ENCODE results near the gene AURKA. TPM values are rescaled to one million over a fixed set of nuclear protein-coding genes. Genes with fewer than 3 reads are reported as not detected.
A peak's percentile ranks its signal among the peaks of the same experiment; 100 is the strongest.
"Not testable (repeated sequence)": the region's sequence is repeated elsewhere in the genome, so short reads cannot be mapped to it uniquely, and the experiment has no call there.

The AURKA gene
- total and polyA plus RNA-seq, 5 experiments from 2014 or later: 0.19 to 1.3 (median 0.50) TPM

- no peak for ATAC-seq
- H3K27ac Mint-ChIP-seq: no peak overlapping the region
- H3K9me3 Mint-ChIP-seq: no peaks in the 10 kb centered on the region
- no peak for DNase-seq
- H3K4me3 Mint-ChIP-seq: no peak overlapping the region
- H3K4me1 Mint-ChIP-seq: peaks cover 0 to 5% (median 1%) of the 10 kb centered on the region in 4 donors
- no peaks in the 10 kb centered on the region for H3K36me3 Mint-ChIP-seq
- H3K27me3 Mint-ChIP-seq: peaks cover 0 to 23% (median 9%) of the 10 kb centered on the region in 5 donors
- POLR2A ChIA-PET: no interaction called here
Measured at GRCh38 chr20:56352345-56353055, 39.5 kb downstream of the AURKA start.

DNA sequence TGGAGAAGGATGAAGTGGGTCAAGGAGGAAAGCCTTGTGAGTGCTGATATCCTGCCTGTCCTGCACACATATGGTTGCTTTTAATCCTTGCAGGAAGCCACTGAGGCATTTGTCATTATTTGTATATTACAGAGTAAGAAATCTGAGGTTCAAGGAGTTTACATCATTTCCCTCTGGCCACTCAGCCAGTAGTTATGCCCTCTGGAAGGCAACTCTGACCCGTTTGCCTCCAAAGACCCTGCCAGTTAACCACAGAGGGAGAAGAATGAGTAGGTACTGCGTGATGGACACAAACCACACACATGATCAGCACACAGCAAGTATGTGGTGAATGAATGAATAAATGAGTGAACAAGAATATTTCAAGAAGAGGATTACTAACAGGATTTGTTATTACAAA lies 41.2 kb downstream of the AURKA start:
- Mint-ChIP-seq H3K4me1 (peaks cover 0 to 5% (median 1%) of the 10 kb centered on the region in 4 donors), H3K36me3 (no peaks in the 10 kb centered on the region), H3K9me3 (peaks cover 0 to 1% (median 0%) of the 10 kb centered on the region in 9 donors), H3K27ac (no peak overlapping the region), H3K4me3 (no peak overlapping the region), H3K27me3 (peaks cover 6 to 31% (median 14%) of the 10 kb centered on the region in 5 donors)
- ATAC-seq (no peak), DNase-seq (no peak)
- POLR2A ChIA-PET: interaction anchor here (1.1 kb wide), 1 partner anchor 41 kb away, joined by 3 read pairs; the partner anchor contains the start of genes AURKA and CSTF1

- no peak overlapping the region for H3K27ac Mint-ChIP-seq
- POLR2A ChIA-PET: no interaction called here
- DNase-seq (no peak), ATAC-seq (no peak)
- H3K36me3 Mint-ChIP-seq: no peaks in the 10 kb centered on the region
- peaks cover 16 to 48% (median 29%) of the 10 kb centered on the region in 5 donors for H3K27me3 Mint-ChIP-seq
- peaks cover 0 to 1% (median 0%) of the 10 kb centered on the region in 9 donors for H3K9me3 Mint-ChIP-seq
- no peak overlapping the region for H3K4me3 Mint-ChIP-seq
- peaks cover 0 to 12% (median 4%) of the 10 kb centered on the region in 4 donors for H3K4me1 Mint-ChIP-seq
Measured at GRCh38 chr20:56348746-56349145, 43.3 kb downstream of the AURKA start.

DNA sequence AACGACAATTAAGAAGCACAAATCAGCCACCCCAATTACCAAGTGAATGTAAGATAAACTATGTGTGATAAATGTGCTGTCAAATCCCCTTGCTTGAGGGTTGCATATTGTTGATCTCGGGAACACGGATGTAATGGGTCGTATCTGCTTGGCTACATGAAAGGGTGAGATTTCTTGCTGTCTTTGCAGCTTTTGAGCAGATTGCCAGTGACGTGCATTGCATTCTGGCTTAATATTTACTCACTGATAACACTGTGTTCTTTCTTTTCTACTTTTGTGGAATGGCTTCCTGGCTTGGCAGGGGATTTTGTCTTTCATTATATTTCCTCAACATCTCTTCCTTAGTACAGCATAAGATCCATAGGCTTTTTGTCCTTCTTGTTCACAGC lies 43.7 kb downstream of the AURKA start:
- ATAC-seq (no peak), DNase-seq (no peak)
- H3K27me3 Mint-ChIP-seq: peaks cover 17 to 50% (median 30%) of the 10 kb centered on the region in 5 donors
- H3K4me3 Mint-ChIP-seq: no peak overlapping the region
- H3K4me1 Mint-ChIP-seq: peaks cover 0 to 16% (median 6%) of the 10 kb centered on the region in 4 donors
- peaks cover 0 to 1% (median 0%) of the 10 kb centered on the region in 9 donors for H3K9me3 Mint-ChIP-seq
- POLR2A ChIA-PET: no interaction called here
- H3K36me3 Mint-ChIP-seq: no peaks in the 10 kb centered on the region
- H3K27ac Mint-ChIP-seq: no peak overlapping the region

DNA sequence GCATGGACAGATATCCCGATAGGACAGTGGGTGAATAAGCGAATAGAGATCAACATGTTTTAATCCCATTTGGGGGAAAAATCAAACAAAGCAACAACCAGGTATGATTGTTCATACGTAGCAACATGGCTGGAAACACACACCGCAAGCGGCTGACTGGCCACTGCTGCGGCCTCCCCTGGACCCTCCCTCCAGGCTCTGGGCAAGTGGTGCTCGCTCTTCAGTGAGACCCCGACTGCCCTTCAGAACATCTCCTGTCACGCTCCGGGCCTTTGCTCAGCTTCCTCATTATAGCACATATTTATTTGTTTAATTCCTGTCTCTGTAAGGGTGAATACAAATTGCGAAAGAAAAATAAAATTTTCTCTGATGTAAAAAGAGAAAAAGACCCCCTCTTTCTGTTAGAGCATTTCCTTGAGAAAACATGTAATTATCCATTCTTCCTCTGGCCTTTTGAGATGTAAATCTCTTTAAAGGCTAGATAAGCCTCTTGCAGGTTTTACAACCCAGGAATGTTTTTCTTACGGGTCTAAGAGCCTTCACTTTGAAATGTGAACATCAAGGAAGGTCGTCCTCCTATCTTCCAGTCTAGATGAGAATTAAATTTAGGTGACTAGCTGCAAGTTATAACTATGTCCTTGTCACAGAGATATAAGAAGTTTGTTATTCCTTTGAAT lies 44.2 kb downstream of the AURKA start:
- Mint-ChIP-seq H3K36me3 (no peaks in the 10 kb centered on the region), H3K4me3 (no peak overlapping the region), H3K4me1 (peaks cover 0 to 17% (median 7%) of the 10 kb centered on the region in 4 donors), H3K27ac (peak overlapping the region in 1 of 10 donors; percentile 70), H3K9me3 (peaks cover 0 to 1% (median 0%) of the 10 kb centered on the region in 9 donors), H3K27me3 (peaks cover 22 to 54% (median 35%) of the 10 kb centered on the region in 5 donors)
- ATAC-seq: no peak
- POLR2A ChIA-PET: no interaction called here
- DNase-seq: no peak

DNA sequence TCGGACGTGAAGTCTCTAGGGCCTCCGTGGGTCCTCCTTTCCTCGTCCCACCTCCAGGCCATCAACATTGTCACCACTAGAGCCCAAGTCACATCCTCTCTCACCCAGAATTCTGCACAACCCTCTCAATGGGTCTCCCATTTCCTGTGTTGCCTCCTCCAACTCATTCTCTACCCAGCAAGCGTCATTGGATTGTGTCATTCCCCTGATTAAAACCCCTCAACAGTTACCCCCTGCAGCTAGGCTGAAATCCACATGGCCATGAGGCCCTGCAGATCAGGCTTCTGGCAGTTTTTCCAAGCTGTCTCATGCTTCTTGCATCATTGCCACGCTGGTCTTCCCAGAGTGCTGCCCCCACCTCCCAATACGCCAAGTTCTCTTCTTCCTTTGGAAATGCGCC lies 46.1 kb downstream of the AURKA start:
- ATAC-seq: no peak
- peaks cover 0 to 1% (median 0%) of the 10 kb centered on the region in 9 donors for H3K9me3 Mint-ChIP-seq
- H3K4me1 Mint-ChIP-seq: peaks cover 0 to 17% (median 7%) of the 10 kb centered on the region in 4 donors
- POLR2A ChIA-PET: no interaction called here
- H3K36me3 Mint-ChIP-seq: no peaks in the 10 kb centered on the region
- H3K27ac Mint-ChIP-seq: peak overlapping the region in 1 of 10 donors; percentile 4
- DNase-seq: no peak
- peaks cover 33 to 64% (median 46%) of the 10 kb centered on the region in 5 donors for H3K27me3 Mint-ChIP-seq
- no peak overlapping the region for H3K4me3 Mint-ChIP-seq

- POLR2A ChIA-PET: no interaction called here
- H3K4me1 Mint-ChIP-seq: peaks cover 0 to 17% (median 7%) of the 10 kb centered on the region in 4 donors
- H3K27ac Mint-ChIP-seq: no peak overlapping the region
- DNase-seq (peak in 6 of 10 donors; percentile 7 to 22 (median 18)), ATAC-seq (peak; percentile 65 to 67)
- peaks cover 0 to 1% (median 0%) of the 10 kb centered on the region in 9 donors for H3K9me3 Mint-ChIP-seq
- peak overlapping the region in 1 of 10 donors; percentile 50 for H3K4me3 Mint-ChIP-seq
- peaks cover 48 to 78% (median 59%) of the 10 kb centered on the region in 5 donors for H3K27me3 Mint-ChIP-seq
- no peaks in the 10 kb centered on the region for H3K36me3 Mint-ChIP-seq
Measured at GRCh38 chr20:56343861-56344381, 48.1 kb downstream of the AURKA start.

DNA sequence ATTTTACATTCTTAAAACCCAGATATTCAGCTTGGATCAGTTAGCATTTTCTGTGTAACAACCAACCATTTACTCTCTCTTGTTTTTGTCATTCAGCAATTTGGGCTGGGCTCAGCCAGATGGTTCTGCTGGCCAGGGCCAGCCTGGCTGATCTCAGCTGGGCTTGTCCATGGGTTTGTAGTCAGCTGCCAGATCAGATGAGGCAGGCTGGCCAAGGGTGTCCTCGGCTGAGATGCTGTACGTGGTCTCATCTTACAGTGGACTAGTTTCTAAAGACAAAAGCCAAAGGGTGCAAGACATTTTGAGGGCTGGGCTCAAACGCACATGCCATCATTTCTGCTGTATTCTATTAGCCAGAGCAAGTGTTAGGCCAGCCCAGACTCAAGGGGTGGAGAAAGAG lies 49.2 kb downstream of the AURKA start:
- Mint-ChIP-seq H3K36me3 (no peaks in the 10 kb centered on the region), H3K27ac (no peak overlapping the region), H3K9me3 (peaks cover 0 to 1% (median 0%) of the 10 kb centered on the region in 9 donors), H3K4me3 (no peak overlapping the region), H3K4me1 (peaks cover 0 to 11% (median 7%) of the 10 kb centered on the region in 4 donors), H3K27me3 (peaks cover 47 to 80% (median 67%) of the 10 kb centered on the region in 5 donors)
- DNase-seq (no peak), ATAC-seq (no peak)
- POLR2A ChIA-PET: no interaction called here

DNA sequence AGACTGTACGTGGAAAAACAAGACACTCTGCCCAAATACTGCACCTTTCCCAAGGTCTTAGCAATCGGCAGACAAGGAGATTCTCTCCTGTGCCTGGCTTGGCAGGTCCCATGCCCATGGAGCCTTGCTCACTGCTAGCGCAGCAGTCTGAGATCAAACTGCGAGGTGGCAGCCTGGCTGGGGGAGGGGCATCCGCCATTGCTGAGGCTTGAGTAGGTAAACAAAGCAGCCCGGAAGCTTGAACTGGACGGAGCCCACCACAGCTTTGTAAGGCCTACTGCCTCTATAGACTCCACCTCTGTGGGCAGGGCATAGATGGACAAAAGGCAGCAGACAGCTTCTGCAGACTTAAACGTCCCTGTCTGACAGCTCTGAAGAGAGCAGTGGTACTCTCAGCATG lies 55.3 kb downstream of the AURKA start:
- H3K4me1 Mint-ChIP-seq, H3K36me3 Mint-ChIP-seq, ATAC-seq, H3K9me3 Mint-ChIP-seq, H3K4me3 Mint-ChIP-seq, POLR2A ChIA-PET, DNase-seq, H3K27ac Mint-ChIP-seq: not testable (repeated sequence)
- H3K27me3 Mint-ChIP-seq: peaks cover 38 to 52% (median 43%) of the 10 kb centered on the region in 5 donors

- DNase-seq (peak in 1 of 10 donors; percentile 4), ATAC-seq (no peak)
- Mint-ChIP-seq H3K36me3 (no peaks in the 10 kb centered on the region), H3K27me3 (peaks cover 14 to 43% (median 32%) of the 10 kb centered on the region in 5 donors), H3K4me1 (peaks cover 0 to 2% (median 0%) of the 10 kb centered on the region in 4 donors), H3K4me3 (no peak overlapping the region), H3K27ac (no peak overlapping the region), H3K9me3 (peaks cover 0 to 3% (median 0%) of the 10 kb centered on the region in 9 donors)
- POLR2A ChIA-PET: no interaction called here
Measured at GRCh38 chr20:56328861-56329260, 63.2 kb downstream of the AURKA start.

DNA sequence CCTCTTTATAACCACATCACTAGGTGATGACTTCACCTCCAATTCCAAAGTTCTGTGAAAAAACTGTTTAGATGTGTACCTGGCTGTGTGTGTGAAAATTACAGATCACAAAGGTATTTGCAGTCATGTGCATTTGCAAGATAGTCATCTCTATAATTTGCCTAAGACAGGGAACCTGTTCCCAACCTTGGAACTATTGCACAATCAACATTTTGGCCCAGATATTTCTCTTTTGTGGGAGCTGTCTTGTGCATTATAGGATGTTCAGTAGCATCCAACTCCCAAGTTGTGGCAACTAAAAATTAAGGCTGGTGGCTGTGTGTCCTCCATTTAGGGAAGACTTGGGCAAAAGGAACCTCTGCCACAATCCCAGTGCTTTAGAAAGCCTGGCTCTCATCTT lies 67.2 kb downstream of the AURKA start:
- no peaks in the 10 kb centered on the region for H3K4me1 Mint-ChIP-seq
- no peak overlapping the region for H3K4me3 Mint-ChIP-seq
- H3K27me3 Mint-ChIP-seq: peaks cover 14 to 54% (median 34%) of the 10 kb centered on the region in 5 donors
- no peaks in the 10 kb centered on the region for H3K36me3 Mint-ChIP-seq
- H3K9me3 Mint-ChIP-seq: peaks cover 0 to under 1% (median 0%) of the 10 kb centered on the region in 9 donors
- POLR2A ChIA-PET: no interaction called here
- DNase-seq: no peak
- ATAC-seq: no peak
- H3K27ac Mint-ChIP-seq: no peak overlapping the region

DNA sequence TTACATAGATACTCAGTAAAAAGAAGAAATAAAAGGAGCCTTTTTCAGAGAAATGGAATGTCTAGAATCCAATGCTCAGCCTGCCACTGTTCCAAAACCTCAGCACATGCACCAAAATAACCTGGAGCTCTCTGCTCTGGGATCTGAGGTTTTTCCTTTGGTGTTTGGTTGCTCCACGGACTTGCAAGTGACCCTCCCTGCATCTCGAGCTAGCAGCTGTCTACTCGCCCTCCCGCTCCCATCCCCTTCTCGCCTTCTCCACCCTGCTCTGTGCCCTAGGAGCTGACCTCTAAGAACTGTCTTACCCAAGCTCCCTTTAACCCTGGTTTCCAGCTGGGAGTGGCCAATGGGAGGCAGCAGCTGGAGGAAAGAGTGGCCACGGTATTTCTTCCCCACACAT lies 68.4 kb downstream of the AURKA start:
- DNase-seq: no peak
- Mint-ChIP-seq H3K27ac (no peak overlapping the region), H3K27me3 (peaks cover 14 to 61% (median 32%) of the 10 kb centered on the region in 5 donors), H3K36me3 (no peaks in the 10 kb centered on the region), H3K4me1 (no peaks in the 10 kb centered on the region), H3K4me3 (no peak overlapping the region), H3K9me3 (no peaks in the 10 kb centered on the region)
- ATAC-seq: no peak
- POLR2A ChIA-PET: no interaction called here

DNA sequence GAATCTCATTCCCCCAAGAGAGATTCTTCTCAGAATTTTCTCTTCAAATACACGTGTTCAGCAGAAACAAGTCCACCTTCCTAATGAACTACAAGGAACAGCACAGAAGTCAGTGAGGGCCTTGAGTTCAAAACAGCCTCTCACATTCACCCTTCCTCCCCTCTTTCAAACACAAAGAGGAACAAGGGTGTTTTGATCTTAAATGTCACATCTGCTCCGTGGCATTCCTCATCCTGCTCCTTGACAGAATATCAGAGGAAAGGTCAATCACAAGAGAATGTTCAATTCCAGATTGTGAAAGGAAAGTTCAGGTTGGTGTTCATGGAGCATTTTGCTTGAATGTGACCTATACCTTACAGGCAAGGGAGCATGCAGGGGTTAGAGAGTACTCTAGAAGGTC lies 68.8 kb downstream of the AURKA start:
- H3K36me3 Mint-ChIP-seq: no peaks in the 10 kb centered on the region
- H3K9me3 Mint-ChIP-seq: no peaks in the 10 kb centered on the region
- no peaks in the 10 kb centered on the region for H3K4me1 Mint-ChIP-seq
- peaks cover 14 to 61% (median 32%) of the 10 kb centered on the region in 5 donors for H3K27me3 Mint-ChIP-seq
- H3K4me3 Mint-ChIP-seq: no peak overlapping the region
- no peak for DNase-seq
- POLR2A ChIA-PET: no interaction called here
- H3K27ac Mint-ChIP-seq: no peak overlapping the region
- ATAC-seq: no peak
